Mucosa of stomach (tissue), 1 donor: ENCODE measurements around the gene RFNG.

Experiments used
- H3K27me3 ChIP-seq: one replicate; pipeline ENCODE4 v1.7.0; 2013; ENCODE audit warnings: mild to moderate bottlenecking, low read length; ENCODE audit not compliant: control insufficient read depth, insufficient read depth
- H3K36me3 ChIP-seq: one replicate; pipeline ENCODE4 v1.7.0; 2013; ENCODE audit warnings: low read length; ENCODE audit not compliant: control insufficient read depth, insufficient read depth
- H3K4me1 ChIP-seq: one replicate; pipeline ENCODE4 v1.7.0; 2013; ENCODE audit warnings: mild to moderate bottlenecking, low read length; ENCODE audit not compliant: control insufficient read depth, insufficient read depth
- H3K4me3 ChIP-seq: one replicate; pipeline ENCODE4 v1.7.0; 2013; ENCODE audit warnings: low read length
- H3K9ac ChIP-seq: one replicate; pipeline ENCODE4 v1.7.0; 2013; ENCODE audit warnings: mild to moderate bottlenecking, low read length, moderate library complexity
- H3K9me3 ChIP-seq: one replicate; pipeline ENCODE4 v1.7.0; 2013; ENCODE audit warnings: mild to moderate bottlenecking, low read length, moderate library complexity; ENCODE audit not compliant: control insufficient read depth
- donor health status: Pancreatic carcinoma.

RFNG gene

DNA sequence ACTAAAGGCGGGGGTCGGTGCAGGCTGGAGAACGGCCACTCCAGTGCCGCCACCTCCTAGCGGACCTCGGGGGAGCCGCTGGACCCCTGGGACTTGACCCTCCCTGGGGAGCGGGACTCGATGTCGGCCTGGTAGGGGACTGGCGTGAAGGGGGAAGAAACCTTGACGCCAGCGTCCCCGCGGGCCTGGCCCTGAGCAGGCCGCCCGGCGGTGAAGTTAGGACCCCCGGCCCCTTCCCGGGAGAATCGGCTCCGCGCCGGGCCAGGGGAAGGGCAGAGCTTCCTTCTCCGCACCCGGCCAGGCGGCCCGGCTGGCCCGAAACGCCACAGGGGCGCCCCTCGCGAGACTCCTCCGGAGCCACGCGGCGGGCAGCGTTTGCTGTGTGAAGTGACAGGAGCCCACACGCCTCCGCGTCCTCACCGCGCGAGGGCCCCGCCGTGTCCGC lies 13.6 kb upstream of the RFNG start:
- no peaks in the 10 kb centered on the region for H3K36me3 ChIP-seq
- H3K9ac ChIP-seq = peak overlapping the region; percentile 79
- H3K4me1 ChIP-seq = peaks cover 20% of the 10 kb centered on the region
- H3K4me3 ChIP-seq = peak overlapping the region; percentile 74
- no peaks in the 10 kb centered on the region for H3K9me3 ChIP-seq
- no peaks in the 10 kb centered on the region for H3K27me3 ChIP-seq

DNA sequence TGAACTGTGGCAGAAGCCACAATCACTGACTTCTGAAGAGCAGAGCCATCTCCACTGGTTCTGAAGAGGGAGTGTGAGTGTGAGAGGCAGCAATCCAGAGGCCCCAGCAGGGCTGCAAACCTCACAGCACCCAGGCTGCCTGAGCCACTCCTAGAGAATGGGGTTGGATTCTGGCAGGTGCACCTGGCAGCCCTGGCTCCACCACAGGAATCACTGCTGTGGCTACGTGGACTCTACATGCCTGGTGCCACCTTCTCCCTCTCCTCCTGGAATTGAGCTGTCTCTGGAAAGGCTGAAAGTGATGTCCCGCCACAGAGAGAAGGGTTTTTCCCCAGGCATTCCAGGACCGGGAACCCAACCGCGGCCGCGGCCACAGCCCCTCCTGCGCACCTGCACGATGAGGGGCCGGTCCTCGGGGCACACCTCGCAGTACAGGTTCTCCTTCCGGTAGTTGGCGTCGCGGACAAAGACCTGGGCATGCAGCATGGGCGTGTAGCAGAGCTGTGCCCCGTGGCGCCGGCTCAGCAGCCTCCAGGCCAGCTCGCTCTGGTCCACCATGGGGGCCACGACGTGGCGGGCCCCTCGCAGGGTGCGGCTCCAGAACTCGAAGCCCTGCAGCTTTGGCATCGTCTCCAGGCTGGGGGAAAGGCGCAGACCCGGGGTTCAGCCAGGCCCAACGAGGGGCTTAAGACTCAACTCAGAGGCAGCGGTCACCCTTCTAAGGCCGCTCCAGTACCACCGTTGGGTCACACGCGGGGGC lies 13.0 kb upstream of the RFNG start:
- H3K9me3 ChIP-seq = no peaks in the 10 kb centered on the region
- H3K9ac ChIP-seq = peak overlapping the region; percentile 79
- no peaks in the 10 kb centered on the region for H3K36me3 ChIP-seq
- H3K27me3 ChIP-seq = no peaks in the 10 kb centered on the region
- peaks cover 20% of the 10 kb centered on the region for H3K4me1 ChIP-seq
- peak overlapping the region; percentile 74 for H3K4me3 ChIP-seq

DNA sequence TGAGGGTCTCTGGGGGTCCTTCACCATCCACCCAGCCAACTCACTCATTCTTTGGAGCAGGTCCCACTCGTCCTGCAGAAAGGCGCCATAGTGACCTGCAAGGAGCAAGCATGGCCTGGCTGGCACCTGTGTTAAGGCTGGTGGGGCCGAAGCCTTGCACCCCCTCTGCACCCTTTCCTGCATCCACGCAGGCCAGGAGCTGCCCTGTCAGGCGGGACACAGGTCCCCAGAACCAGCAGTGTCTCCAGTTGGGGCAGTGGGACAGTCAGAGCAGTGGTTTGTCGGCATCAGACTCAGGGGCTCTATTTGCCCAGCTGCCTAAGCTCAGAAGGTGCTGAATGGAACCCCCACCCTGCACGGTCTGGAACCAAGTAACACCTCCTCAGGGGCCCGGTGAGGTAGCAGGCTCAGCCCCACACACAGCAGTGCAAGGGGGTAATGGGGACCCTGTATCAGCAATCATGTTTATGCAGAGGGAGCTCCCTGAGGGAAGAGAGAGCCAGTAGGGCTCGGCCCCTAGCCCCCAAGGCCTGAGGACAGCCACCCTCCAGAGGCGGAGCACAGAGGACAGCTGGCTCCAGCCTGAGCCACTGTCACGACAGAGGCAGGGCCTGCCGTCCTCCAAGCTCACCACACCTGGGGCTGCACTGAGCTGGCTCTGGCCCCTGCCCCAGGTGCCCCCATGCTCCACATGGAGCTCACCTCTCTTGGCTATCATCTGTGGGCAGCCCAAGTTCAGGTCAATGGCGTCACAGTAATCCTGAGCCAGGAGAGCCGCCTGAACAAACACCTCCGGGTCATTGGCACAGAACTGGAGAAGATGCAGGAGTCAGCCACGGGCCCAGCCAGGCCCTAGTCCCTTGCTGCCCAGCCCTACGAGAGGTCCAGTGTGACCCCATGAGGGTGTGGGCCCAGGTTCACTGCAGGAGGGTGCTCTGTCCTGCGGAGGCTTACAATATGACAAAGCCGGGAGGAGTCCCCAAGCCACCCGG lies 12.1 kb upstream of the RFNG start:
- H3K4me1 ChIP-seq = peaks cover 20% of the 10 kb centered on the region
- H3K36me3 ChIP-seq = no peaks in the 10 kb centered on the region
- H3K9ac ChIP-seq = no peak overlapping the region
- no peaks in the 10 kb centered on the region for H3K27me3 ChIP-seq
- peak overlapping the region; percentile 74 for H3K4me3 ChIP-seq
- no peaks in the 10 kb centered on the region for H3K9me3 ChIP-seq

DNA sequence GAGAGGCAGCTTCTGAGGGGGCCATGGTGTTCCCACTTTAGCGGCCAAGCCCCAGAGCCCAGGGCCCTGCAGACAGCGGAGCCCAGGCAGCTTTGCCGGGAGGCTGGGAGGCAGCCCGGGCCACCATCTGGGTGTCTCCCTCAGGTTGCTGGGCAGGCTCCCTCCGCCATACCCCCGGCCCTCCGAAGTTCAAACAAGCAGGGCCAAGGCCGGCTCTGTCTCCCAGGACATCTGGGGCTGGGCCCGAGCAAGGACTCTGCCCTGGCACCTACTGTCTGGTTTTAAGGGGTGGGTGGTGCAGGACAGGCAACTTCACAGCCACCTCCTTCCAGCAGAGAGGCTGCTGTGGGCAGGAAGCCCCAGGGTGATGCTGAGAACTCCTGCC lies 11.4 kb upstream of the RFNG start:
- no peaks in the 10 kb centered on the region for H3K36me3 ChIP-seq

DNA sequence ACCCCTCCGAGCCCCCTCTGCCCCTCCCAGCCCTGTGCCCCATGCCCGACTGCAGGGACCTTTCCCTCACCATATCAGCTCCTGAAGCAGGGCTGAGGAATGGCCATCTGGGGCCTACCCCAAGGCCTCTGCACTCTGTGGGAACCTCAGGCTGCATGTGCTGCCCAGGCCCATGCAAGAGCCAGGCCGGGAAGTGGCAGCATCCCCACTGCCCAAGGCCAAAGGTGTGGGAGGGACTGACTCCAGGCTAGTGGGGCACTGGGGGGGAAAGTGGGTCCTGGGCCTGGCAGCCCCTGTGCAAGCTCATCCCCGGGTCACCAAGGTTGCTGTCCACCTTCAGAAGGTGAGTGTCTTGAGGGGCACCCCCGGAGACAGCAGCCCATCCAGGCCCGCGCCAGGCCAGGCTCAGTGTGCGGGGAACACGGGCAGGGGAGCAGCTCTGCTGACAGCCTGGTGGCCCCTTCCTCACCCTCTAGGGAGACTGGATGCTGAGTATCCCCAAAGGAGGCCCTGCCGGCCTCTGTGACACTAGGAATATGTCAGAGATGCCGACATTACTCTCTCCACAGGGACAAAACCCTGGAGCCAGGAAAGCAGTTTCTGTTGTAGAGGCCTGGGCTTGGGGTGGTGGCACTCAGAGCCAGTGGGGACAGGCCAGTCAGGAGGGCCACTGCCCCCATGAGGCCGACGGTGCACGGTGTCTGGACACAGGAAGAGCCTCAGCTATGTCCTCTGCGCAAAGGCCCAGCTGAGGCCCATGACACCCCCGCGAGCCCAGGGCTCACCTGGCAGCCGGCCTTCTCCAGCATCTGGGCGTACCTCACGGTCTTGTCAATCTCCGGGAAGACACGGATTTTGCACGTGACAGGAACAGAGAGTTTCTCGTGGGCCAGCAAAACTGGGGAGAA lies 10.7 kb upstream of the RFNG start:
- Histone ChIP-seq H3K9ac (no peak overlapping the region), H3K4me1 (peaks cover 20% of the 10 kb centered on the region), H3K27me3 (no peaks in the 10 kb centered on the region), H3K9me3 (no peaks in the 10 kb centered on the region), H3K36me3 (no peaks in the 10 kb centered on the region), H3K4me3 (no peak overlapping the region)

More for the DNA sequence above, 11.4 kb upstream of the RFNG start:
- H3K27me3 ChIP-seq = no peaks in the 10 kb centered on the region
- no peak overlapping the region for H3K9ac ChIP-seq
- no peaks in the 10 kb centered on the region for H3K9me3 ChIP-seq
- no peak overlapping the region for H3K4me3 ChIP-seq
- peaks cover 20% of the 10 kb centered on the region for H3K4me1 ChIP-seq

DNA sequence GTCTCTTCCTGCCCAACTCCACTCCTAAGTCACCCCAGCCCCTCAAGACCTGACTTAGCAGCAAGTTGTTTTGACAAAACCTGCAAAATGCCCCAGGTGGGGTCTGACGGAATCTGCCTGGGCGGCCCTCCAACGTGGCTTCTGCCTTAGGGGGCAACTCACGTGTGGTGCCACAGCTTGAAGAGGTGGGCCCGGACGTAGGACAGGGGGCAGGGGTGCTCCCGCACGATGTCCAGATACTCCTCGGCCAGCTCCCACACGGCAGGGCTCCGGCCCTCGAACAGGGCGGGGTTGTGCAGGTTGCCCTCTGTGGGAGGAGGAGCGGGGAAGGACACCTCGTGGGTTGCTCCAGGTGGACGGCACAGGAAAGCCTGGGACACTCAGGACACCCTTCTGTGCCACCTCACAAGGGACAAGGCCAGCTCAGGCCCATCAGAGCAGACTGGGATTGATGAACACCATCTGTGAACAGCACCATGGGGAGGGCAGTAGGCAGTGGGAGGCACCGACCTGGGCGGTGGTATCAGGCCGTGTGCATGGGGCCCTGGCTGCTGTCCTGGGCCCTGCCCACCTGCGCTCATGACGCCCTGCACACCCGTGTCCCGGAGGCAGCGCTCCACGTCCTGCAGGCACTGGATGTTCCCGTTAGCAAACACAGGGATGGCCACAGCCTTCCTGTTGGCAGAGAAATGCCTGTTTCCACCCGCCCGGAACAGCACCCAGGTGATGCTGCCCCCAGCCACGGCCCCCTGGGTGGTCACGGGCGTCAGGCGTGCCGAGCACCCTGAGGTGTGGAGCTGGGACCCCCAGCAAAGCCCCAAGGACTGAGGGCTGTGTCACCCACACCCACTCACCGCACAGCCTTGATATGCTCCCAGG lies 9.7 kb upstream of the RFNG start:
- H3K4me1 ChIP-seq = peaks cover 20% of the 10 kb centered on the region
- H3K36me3 ChIP-seq = no peaks in the 10 kb centered on the region
- H3K4me3 ChIP-seq = no peak overlapping the region
- no peaks in the 10 kb centered on the region for H3K9me3 ChIP-seq
- H3K27me3 ChIP-seq = no peaks in the 10 kb centered on the region
- no peak overlapping the region for H3K9ac ChIP-seq

DNA sequence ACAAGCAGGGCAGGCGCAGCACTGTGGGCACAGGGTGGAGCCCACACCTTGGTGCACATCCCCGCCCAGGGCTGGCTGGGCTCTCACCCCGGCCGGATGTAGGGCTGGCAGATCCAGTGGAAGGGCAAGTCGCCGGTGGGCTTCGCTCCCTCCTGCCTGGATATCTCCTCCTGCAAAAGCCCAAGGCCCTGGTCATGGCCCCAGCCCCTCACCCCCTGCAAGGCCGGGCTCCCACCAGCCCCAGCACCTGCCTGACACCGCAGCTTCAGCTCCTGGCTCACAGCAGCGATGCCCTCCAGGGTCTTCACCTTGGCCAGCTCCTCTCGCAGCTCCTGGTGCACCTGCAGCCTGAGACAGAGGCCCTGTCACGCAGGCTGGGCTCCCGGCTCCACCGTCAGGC lies 9.0 kb upstream of the RFNG start:
- Histone ChIP-seq H3K4me3 (no peak overlapping the region), H3K9ac (no peak overlapping the region), H3K4me1 (peaks cover 16% of the 10 kb centered on the region), H3K27me3 (no peaks in the 10 kb centered on the region), H3K36me3 (no peaks in the 10 kb centered on the region), H3K9me3 (no peaks in the 10 kb centered on the region)

DNA sequence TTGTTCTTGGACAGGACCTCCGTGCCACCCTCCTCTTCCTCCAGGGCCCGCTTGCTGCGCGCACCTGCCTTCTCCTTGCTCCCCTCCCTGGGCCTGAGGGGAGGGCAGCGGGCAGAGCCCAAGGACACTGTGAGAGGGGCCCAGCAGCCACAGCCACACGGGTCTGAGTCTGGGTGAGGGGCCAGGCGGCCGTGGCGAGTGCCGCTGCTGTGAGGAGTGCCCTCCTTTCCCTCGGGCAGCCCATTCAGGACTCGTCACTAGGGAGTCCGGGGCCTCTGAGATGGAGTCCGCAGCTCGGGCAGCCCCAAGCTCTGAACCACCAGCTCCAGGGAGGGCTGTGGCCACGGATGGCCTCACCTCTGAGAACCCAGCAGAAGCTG lies 8.4 kb upstream of the RFNG start:
- H3K9ac ChIP-seq = no peak overlapping the region
- peaks cover 4% of the 10 kb centered on the region for H3K36me3 ChIP-seq
- no peak overlapping the region for H3K4me3 ChIP-seq
- H3K9me3 ChIP-seq = no peaks in the 10 kb centered on the region
- H3K27me3 ChIP-seq = no peaks in the 10 kb centered on the region
- peaks cover 15% of the 10 kb centered on the region for H3K4me1 ChIP-seq

DNA sequence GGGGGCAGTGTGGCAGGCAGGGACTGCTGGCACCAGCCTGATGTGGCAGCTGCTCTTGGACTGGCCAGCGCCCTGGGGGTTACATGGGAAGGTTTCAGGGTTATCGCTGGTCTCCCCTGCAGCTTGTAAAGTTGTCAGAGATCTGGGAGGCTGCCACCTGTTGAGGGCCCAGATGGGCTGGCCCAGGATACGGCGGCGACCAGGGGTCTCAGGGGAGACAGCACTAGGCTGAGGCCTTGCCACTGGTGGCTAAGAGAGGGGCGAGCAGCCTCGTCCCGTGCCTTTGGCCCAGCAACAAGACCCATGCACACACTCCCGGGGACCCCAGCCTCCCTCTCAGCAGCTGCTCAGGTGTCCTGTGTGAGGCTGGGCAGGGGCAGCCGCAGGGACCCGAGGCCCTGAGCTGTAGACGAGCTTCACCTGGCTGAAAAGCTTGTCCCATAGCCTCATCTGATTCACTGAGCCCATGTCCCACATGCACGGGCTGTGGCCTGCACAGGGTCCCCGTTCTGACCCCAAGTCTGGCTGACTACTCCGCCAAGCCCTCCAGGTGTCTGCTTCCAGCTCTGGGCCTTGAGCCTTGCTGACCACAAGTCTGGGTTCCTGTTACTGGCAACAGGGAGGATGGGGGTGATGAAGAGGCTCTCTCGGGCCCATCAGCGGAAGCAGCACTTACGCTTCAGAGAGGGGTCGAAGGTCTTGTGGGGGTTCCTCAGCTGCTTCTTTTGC lies 7.8 kb upstream of the RFNG start:
- Histone ChIP-seq H3K36me3 (peaks cover 7% of the 10 kb centered on the region), H3K4me3 (no peak overlapping the region), H3K27me3 (no peaks in the 10 kb centered on the region), H3K9me3 (no peaks in the 10 kb centered on the region), H3K9ac (no peak overlapping the region), H3K4me1 (peaks cover 10% of the 10 kb centered on the region)

DNA sequence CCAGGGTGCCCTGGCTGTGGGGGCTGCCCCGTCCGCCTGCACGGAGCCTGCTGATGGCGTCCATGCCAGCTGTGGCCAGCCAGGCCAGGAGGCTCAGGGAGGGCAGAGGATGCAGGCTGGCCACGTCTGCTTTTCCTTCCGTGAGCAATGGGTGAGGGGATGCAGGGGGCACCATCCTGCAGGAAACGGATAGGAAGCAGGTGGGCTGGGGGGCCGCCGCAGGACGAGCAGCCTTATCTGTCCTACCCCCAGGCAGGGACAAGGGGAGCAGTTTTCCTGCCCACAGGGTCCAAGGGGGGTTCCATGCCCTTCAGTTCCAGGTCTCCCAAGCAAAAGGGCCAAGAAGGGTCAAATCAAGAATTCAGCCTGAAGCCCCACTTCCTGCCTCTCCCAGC lies 7.2 kb upstream of the RFNG start:
- no peaks in the 10 kb centered on the region for H3K27me3 ChIP-seq
- H3K4me3 ChIP-seq = no peak overlapping the region
- H3K9me3 ChIP-seq = no peaks in the 10 kb centered on the region
- peaks cover 4% of the 10 kb centered on the region for H3K4me1 ChIP-seq
- H3K9ac ChIP-seq = no peak overlapping the region
- H3K36me3 ChIP-seq = peaks cover 7% of the 10 kb centered on the region
